DMS153 treated with DMSO at 0.1 percent for 48 hours (cell line): ENCODE data around the gene CPS1.

Experiments
- DNase-seq: peaks from one replicate; lab custom pipeline; 2025; ENCODE audit not compliant: unreplicated experiment; lab: John Stamatoyannopoulos, UW

Gene CPS1

GRCh38 chr2:210556329-210556980, at the start of gene CPS1:
CPS1 (plus strand) TSS chr2:210556599; CDS start chr2:210556734, 135 bp downstream.
- no peak for DNase-seq

GRCh38 chr2:210515911-210516310, 40.5 kb upstream of the CPS1 start:
- no peak for DNase-seq

- DNase-seq, result no peak
Observed at GRCh38 chr2:210517264-210517663, 39.1 kb upstream of the CPS1 start.

- no peak for DNase-seq
Observed at GRCh38 chr2:210519594-210519993, 36.8 kb upstream of the CPS1 start.

- no peak for DNase-seq
Observed at GRCh38 chr2:210522399-210522798, 34.0 kb upstream of the CPS1 start.

- DNase-seq, result no peak
Observed at GRCh38 chr2:210523650-210524289, 32.6 kb upstream of the CPS1 start.

- no peak for DNase-seq
Observed at GRCh38 chr2:210524533-210524932, 31.9 kb upstream of the CPS1 start.

- DNase-seq, result no peak
Observed at GRCh38 chr2:210527286-210527685, 29.1 kb upstream of the CPS1 start.

GRCh38 chr2:210528716-210529115, 27.7 kb upstream of the CPS1 start:
- DNase-seq, result no peak

GRCh38 chr2:210531050-210531449, 25.3 kb upstream of the CPS1 start:
- no peak for DNase-seq

GRCh38 chr2:210531482-210531881, 24.9 kb upstream of the CPS1 start:
- DNase-seq, result no peak

GRCh38 chr2:210533389-210533788, 23.0 kb upstream of the CPS1 start:
- no peak for DNase-seq

- no peak for DNase-seq
Observed at GRCh38 chr2:210534879-210535278, 21.5 kb upstream of the CPS1 start.

GRCh38 chr2:210536973-210537650, 19.3 kb upstream of the CPS1 start:
- DNase-seq, result no peak

- DNase-seq, result no peak
Observed at GRCh38 chr2:210539035-210539434, 17.4 kb upstream of the CPS1 start.

GRCh38 chr2:210539578-210540416, 16.6 kb upstream of the CPS1 start:
- DNase-seq, result no peak

- DNase-seq, result no peak
Observed at GRCh38 chr2:210540471-210540870, 15.9 kb upstream of the CPS1 start.

- DNase-seq, result no peak
Observed at GRCh38 chr2:210540900-210541289, 15.5 kb upstream of the CPS1 start.

- DNase-seq, result no peak
Observed at GRCh38 chr2:210541290-210541902, 15.0 kb upstream of the CPS1 start.

GRCh38 chr2:210544007-210544590, 12.3 kb upstream of the CPS1 start:
- no peak for DNase-seq

GRCh38 chr2:210544831-210545230, 11.6 kb upstream of the CPS1 start:
- no peak for DNase-seq
